Measurements from ENCODE around the gene AEBP1.

The AEBP1 gene

DNA sequence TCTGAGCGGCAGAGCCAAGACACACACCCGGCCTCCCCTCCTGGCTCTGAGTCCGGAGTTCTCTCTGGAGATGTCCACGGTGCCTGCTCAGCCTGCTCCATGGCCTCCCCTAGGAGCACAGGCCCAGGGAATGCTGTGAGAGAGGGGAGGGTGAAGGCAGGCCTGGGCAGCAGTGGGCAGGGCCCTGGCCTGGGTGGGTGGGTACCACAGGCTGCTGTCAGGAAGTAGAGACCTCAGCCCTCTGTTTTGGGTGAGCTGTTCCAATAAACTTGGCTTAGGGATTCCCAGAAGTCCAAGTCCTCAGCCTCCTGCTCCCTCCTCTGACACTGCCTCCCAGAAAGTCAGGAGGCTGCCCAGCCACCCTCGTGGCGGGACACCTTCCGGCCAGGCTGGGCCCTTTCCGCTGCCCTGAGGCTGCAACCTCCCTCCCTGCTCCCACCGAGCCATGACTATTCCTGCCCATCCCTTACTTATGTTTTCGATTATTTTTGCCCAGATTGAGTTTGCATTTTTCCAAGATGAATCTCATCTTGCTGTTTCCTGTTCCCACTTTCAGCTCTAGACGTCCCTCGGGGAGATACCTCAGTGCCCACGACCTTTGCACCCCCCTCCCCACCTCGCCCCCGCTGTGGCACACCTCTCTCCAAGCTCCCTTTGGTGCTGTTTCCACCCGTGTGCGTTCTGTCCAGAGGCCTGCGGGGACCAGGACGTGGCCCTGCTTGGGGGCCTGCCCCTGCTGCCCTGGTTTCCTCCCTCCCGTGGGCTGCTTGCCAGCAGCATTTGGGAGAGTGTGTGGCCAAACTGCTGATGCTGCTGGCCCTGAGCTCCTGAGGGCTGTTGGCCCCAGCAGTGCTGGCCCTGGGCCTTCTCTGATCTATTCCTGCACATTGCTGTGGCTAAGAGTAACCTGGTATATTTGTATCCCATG, 16.0 kb upstream of the AEBP1 start:
- no peak for TF ChIP-seq CTCF (IDR thresholded peaks at IDR 0.05)
- no peak overlapping the region for H3K4me3 Mint-ChIP-seq
- no peak for DNase-seq
- peaks cover 54% of the 10 kb centered on the region for H3K4me1 Mint-ChIP-seq
- H3K36me3 Mint-ChIP-seq (ENCODE audit: low read depth), result no peaks in the 10 kb centered on the region
- H3K27ac Mint-ChIP-seq, result no peak overlapping the region
- H3K27me3 Mint-ChIP-seq (ENCODE audit: low read depth, poor library complexity), result peaks cover 23% of the 10 kb centered on the region
- H3K9me3 Mint-ChIP-seq, result peaks cover 3% of the 10 kb centered on the region

- no peak overlapping the region for H3K4me3 Mint-ChIP-seq
- TF ChIP-seq CTCF (IDR thresholded peaks at IDR 0.05), result no peak
- no peak for DNase-seq
- H3K27ac Mint-ChIP-seq, result peak overlapping the region; percentile 45
- H3K9me3 Mint-ChIP-seq, result peaks cover 3% of the 10 kb centered on the region
- H3K4me1 Mint-ChIP-seq, result peaks cover 33% of the 10 kb centered on the region
- peaks cover 16% of the 10 kb centered on the region for H3K27me3 Mint-ChIP-seq (ENCODE audit: low read depth, poor library complexity)
- H3K36me3 Mint-ChIP-seq (ENCODE audit: low read depth), result no peaks in the 10 kb centered on the region
Observed at GRCh38 chr7:44093102-44093641, 11.0 kb upstream of the AEBP1 start.

DNA sequence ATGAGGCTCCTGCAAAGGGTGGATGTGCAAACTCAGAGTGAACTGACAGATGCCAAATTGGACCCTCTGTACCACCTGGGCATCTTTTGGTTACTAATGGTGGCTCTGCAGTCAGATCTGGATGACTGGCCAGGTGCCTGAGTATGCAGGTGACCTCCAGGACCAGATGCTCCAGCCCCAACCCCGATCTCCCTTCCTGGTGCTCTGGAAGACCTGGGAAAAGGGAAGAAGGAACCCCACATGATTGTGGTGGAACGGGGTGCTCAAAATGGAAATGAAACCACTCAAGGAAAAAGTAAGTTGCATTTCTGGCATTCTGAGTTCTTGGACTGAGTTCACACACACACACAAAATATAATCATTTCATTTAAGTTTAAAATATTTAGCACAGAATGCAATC, 9.8 kb upstream of the AEBP1 start:
- no peak for TF ChIP-seq CTCF (IDR thresholded peaks at IDR 0.05)
- Mint-ChIP-seq H3K9me3 (peaks cover 3% of the 10 kb centered on the region), H3K27ac (no peak overlapping the region), H3K4me1 (peaks cover 25% of the 10 kb centered on the region), H3K36me3 (ENCODE audit: low read depth) (no peaks in the 10 kb centered on the region), H3K27me3 (ENCODE audit: low read depth, poor library complexity) (peaks cover 16% of the 10 kb centered on the region), H3K4me3 (no peak overlapping the region)
- DNase-seq, result no peak

- no peak overlapping the region for H3K27ac Mint-ChIP-seq
Observed at GRCh38 chr7:44094883-44095592, 9.1 kb upstream of the AEBP1 start.

GRCh38 chr7:44095781-44096180, 8.4 kb upstream of the AEBP1 start:
- Mint-ChIP-seq H3K4me1 (peaks cover 38% of the 10 kb centered on the region), H3K9me3 (peaks cover 3% of the 10 kb centered on the region), H3K36me3 (ENCODE audit: low read depth) (no peaks in the 10 kb centered on the region), H3K27ac (no peak overlapping the region), H3K4me3 (no peak overlapping the region), H3K27me3 (ENCODE audit: low read depth, poor library complexity) (peaks cover 14% of the 10 kb centered on the region)
- TF ChIP-seq CTCF (IDR thresholded peaks at IDR 0.05), result no peak
- DNase-seq, result no peak

More at GRCh38 chr7:44094883-44095592, 9.1 kb upstream of the AEBP1 start:
- Mint-ChIP-seq H3K9me3 (peaks cover 3% of the 10 kb centered on the region), H3K36me3 (ENCODE audit: low read depth) (no peaks in the 10 kb centered on the region), H3K4me3 (no peak overlapping the region), H3K27me3 (ENCODE audit: low read depth, poor library complexity) (peaks cover 16% of the 10 kb centered on the region), H3K4me1 (peaks cover 31% of the 10 kb centered on the region)
- TF ChIP-seq CTCF (IDR thresholded peaks at IDR 0.05), result no peak
- DNase-seq, result no peak

Data from nephron progenitor cell (in vitro differentiated cells).